Measurements from ENCODE around the gene CCDC183.

GRCh38 chr9:136762221-136762691, 33.9 kb upstream of the CCDC183 start:
- TF ChIP-seq, protein P1, sequence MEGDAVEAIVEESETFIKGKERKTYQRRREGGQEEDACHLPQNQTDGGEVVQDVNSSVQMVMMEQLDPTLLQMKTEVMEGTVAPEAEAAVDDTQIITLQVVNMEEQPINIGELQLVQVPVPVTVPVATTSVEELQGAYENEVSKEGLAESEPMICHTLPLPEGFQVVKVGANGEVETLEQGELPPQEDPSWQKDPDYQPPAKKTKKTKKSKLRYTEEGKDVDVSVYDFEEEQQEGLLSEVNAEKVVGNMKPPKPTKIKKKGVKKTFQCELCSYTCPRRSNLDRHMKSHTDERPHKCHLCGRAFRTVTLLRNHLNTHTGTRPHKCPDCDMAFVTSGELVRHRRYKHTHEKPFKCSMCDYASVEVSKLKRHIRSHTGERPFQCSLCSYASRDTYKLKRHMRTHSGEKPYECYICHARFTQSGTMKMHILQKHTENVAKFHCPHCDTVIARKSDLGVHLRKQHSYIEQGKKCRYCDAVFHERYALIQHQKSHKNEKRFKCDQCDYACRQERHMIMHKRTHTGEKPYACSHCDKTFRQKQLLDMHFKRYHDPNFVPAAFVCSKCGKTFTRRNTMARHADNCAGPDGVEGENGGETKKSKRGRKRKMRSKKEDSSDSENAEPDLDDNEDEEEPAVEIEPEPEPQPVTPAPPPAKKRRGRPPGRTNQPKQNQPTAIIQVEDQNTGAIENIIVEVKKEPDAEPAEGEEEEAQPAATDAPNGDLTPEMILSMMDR (IDR thresholded peaks at IDR 0.05; ENCODE audit: low read depth, low read length), result no peak
- TF ChIP-seq POLR2A (IDR thresholded peaks at IDR 0.05; ENCODE audit: extremely low read depth, insufficient read length) (no peak), MAX (IDR thresholded peaks at IDR 0.05; ENCODE audit: low read depth, low read length) (no peak), MYC (IDR thresholded peaks at IDR 0.05; ENCODE audit: low read depth, low read length) (no peak)
